B cell (primary cell): ENCODE results near the gene DYNC1I1. TPM values are rescaled to one million over a fixed set of nuclear protein-coding genes. Genes with fewer than 3 reads are reported as not detected.

Experiments
- ATAC-seq: fragments of 200-7000 bp; cut with Tn5 transposase; one replicate; pipeline ENCODE4 v1.10.0; 2021; ENCODE audit warnings: low read depth, mild to moderate bottlenecking, moderate number of reproducible peaks, moderate library complexity
- CTCF ChIA-PET: fragments of 350-600 bp; sonication (Branson Sonifier 250); formaldehyde crosslinking; loops from one replicate; lab custom pipeline; 2021; ENCODE audit warnings: antibody characterized with exemption, inconsistent platforms; lab: Charles Lee
- POLR2A ChIA-PET: fragments of 350-600 bp; sonication (Branson Sonifier 250); formaldehyde crosslinking; loops from one replicate; lab custom pipeline; 2021; ENCODE audit warnings: antibody characterized with exemption; lab: Charles Lee
- DNase-seq: peaks from one replicate; pipeline ENCODE4 v3.0.0; 2013
- H2AFZ ChIP-seq: 2 replicates; pipeline ENCODE4 v1.6.1; 2012; ENCODE audit warnings: mild to moderate bottlenecking, low read depth, low read length; ENCODE audit not compliant: insufficient read depth, poor library complexity, severe bottlenecking
- H3K27ac ChIP-seq, 2 donors: 1 replicate in 1 of 2; 2 replicates in 1 of 2; pipeline ENCODE4 v1.5.1; 2012 to 2013; ENCODE audit warnings: low read length in 2 of 2, mild to moderate bottlenecking in 2 of 2, moderate library complexity in 1 of 2
- H3K27me3 ChIP-seq, 4 experiments: fragments of 200-600 bp in 1 of 4; sonication (generic) in 1 of 4; replicated peaks in 1 of 4; 1 replicate in 2 of 4; 2 replicates in 2 of 4; pipeline versions ENCODE4 v1.6.1 to v1.7.0; 2013 to 2016; ENCODE audit warnings: low read length in 3 of 4, mild to moderate bottlenecking in 2 of 4, mixed read lengths in 1 of 4, moderate library complexity in 1 of 4; ENCODE audit not compliant: insufficient read depth in 4 of 4, control insufficient read depth in 3 of 4; ENCODE audit errors: control extremely low read depth in 1 of 4
- H3K36me3 ChIP-seq, 2 experiments: replicated peaks in 1 of 2; 1 replicate in 1 of 2; 2 replicates in 1 of 2; pipeline versions ENCODE4 v1.6.1 to v1.7.1; 2013; ENCODE audit warnings: low read length in 1 of 2; ENCODE audit not compliant: insufficient read depth in 2 of 2, control insufficient read depth in 1 of 2; ENCODE audit errors: control extremely low read depth in 1 of 2, extremely low read depth in 1 of 2
- H3K4me1 ChIP-seq, 2 donors: fragments of 200-600 bp in 1 of 2; sonication (generic) in 1 of 2; 1 replicate in 1 of 2; 2 replicates in 1 of 2; pipeline versions ENCODE4 v1.5.1 to v1.6.1; 2013 to 2017; ENCODE audit warnings: low read length in 2 of 2; ENCODE audit not compliant: control insufficient read depth in 2 of 2, insufficient read depth in 2 of 2
- H3K4me2 ChIP-seq: replicated peaks from 2 replicates; pipeline ENCODE3; 2012; ENCODE audit warnings: mild to moderate bottlenecking, low read depth, low read length; ENCODE audit not compliant: poor library complexity, severe bottlenecking
- H3K4me3 ChIP-seq, 5 experiments: fragments of 200-600 bp in 1 of 5; sonication (generic) in 1 of 5; 1 replicate in 3 of 5; 2 replicates in 2 of 5; pipeline versions ENCODE4 v1.5.1 to v1.7.0; 2011 to 2016; ENCODE audit warnings: low read length in 4 of 5, mild to moderate bottlenecking in 4 of 5, low read depth in 2 of 5, control low read depth in 1 of 5, moderate library complexity in 1 of 5; ENCODE audit not compliant: insufficient read depth in 1 of 5; ENCODE audit errors: control extremely low read depth in 1 of 5, extremely low read depth in 1 of 5
- H3K79me2 ChIP-seq: fragments of 200-600 bp; sonication (generic); one replicate; pipeline ENCODE4 v1.6.0; 2016; ENCODE audit warnings: low read length; ENCODE audit not compliant: control insufficient read depth, insufficient read depth
- H3K9ac ChIP-seq: fragments of 200-600 bp; sonication (generic); 2 replicates; pipeline ENCODE4 v1.6.1; 2017; ENCODE audit warnings: mild to moderate bottlenecking, low read length, moderate library complexity
- H3K9me3 ChIP-seq, 3 donors: one replicate each; pipeline versions ENCODE4 v1.6.1 to v1.7.1; 2013; ENCODE audit warnings: low read length in 2 of 3; ENCODE audit not compliant: control insufficient read depth in 2 of 3, insufficient read depth in 1 of 3; ENCODE audit errors: control extremely low read depth in 1 of 3
- H4K20me1 ChIP-seq: 2 replicates; pipeline ENCODE4 v1.6.0; 2012; ENCODE audit warnings: mild to moderate bottlenecking, low read length; ENCODE audit not compliant: insufficient read depth, control insufficient read depth, poor library complexity, severe bottlenecking
- H3K27ac Mint-ChIP-seq: one replicate; pipeline ENCODE4 v1.8.0; 2021; ENCODE audit warnings: mixed read lengths
- H3K27me3 Mint-ChIP-seq: one replicate; pipeline ENCODE4 v1.8.0; 2021; ENCODE audit warnings: mixed read lengths
- H3K4me1 Mint-ChIP-seq: one replicate; pipeline ENCODE4 v1.8.0; 2021; ENCODE audit warnings: mixed read lengths
- H3K4me3 Mint-ChIP-seq: one replicate; pipeline ENCODE4 v1.8.0; 2021; ENCODE audit warnings: mixed read lengths
- H3K9me3 Mint-ChIP-seq: one replicate; pipeline ENCODE4 v1.8.0; 2022; ENCODE audit warnings: mixed read lengths; ENCODE audit not compliant: insufficient read depth
- CTCF ChIP-seq: fragments of 200-600 bp; IDR thresholded peaks from one replicate; pipeline ENCODE4 v1.8.0; 2022; ENCODE audit warnings: antibody characterized with exemption, mild to moderate bottlenecking
- EZH2 ChIP-seq: IDR thresholded peaks from 2 replicates; pipeline ENCODE4 v1.6.1; 2012; ENCODE audit warnings: borderline replicate concordance, low read depth, mild to moderate bottlenecking, moderate library complexity, low read length; ENCODE audit not compliant: insufficient read depth, poor library complexity, severe bottlenecking
- WGBS: methylation state at CpG from one replicate; pipeline ENCODE4 v1.1.5; 2013; ENCODE audit warnings: missing lambda C conversion rate; ENCODE audit not compliant: insufficient coverage; 5-methylcytosine and 5-hydroxymethylcytosine counted together
- intact Hi-C: fragments of 100-400 bp; cut with micrococcal nuclease; formaldehyde crosslinking; loops from one replicate; pipeline ENCODE4 v1.10.0; 2022
- polyA plus RNA-seq: library from polyadenylated mRNA; depleted of rRNA; stranded (reverse); fragments of >200 nt; gene quantifications from 2 replicates; pipeline ENCODE4 v1.2.3, GENCODE V29; 2012
- total RNA-seq, 2 donors: library from RNA; stranded (reverse); fragments of 120-200 nt in 1 of 2; gene quantifications; 1 replicate in 1 of 2; 2 replicates in 1 of 2; pipeline versions ENCODE4 v1.2.3 to v1.2.4, GENCODE V29; 2013 to 2022

The DYNC1I1 gene
- total and polyA plus RNA-seq, 2 donors (not counting 1 experiment from before 2014, with no cell fraction given) = not detected

GRCh38 chr7:95899919-95900513 is 127.7 kb downstream of the DYNC1I1 start:
- CTCF ChIA-PET = no interaction called here
- Histone ChIP-seq H3K79me2 (no peaks in the 10 kb centered on the region), H3K9me3 (no peaks in the 10 kb centered on the region), H3K36me3 (no peaks in the 10 kb centered on the region), H2AFZ (no peak overlapping the region), H3K27me3 (no peaks in the 10 kb centered on the region), H3K4me1 (no peaks in the 10 kb centered on the region), H3K4me2 (no peak overlapping the region), H3K4me3 (no peak overlapping the region), H4K20me1 (no peaks in the 10 kb centered on the region), H3K27ac (no peak overlapping the region), H3K9ac (no peak overlapping the region)
- no peaks in the 10 kb centered on the region for H3K9me3 Mint-ChIP-seq
- H3K27me3 Mint-ChIP-seq = peaks cover 2% of the 10 kb centered on the region
- intact Hi-C loops = no loop called here
- H3K27ac Mint-ChIP-seq = no peak overlapping the region
- WGBS = 79% methylated on average over 5 of the region's 5 CpGs
- TF ChIP-seq CTCF (no peak), EZH2 (no peak)
- ATAC-seq = no peak
- DNase-seq = no peak
- no peak overlapping the region for H3K4me3 Mint-ChIP-seq
- no peaks in the 10 kb centered on the region for H3K4me1 Mint-ChIP-seq
- POLR2A ChIA-PET = no interaction called here

GRCh38 chr7:95901006-95901405 is 128.7 kb downstream of the DYNC1I1 start:
- H3K27ac ChIP-seq = no peak overlapping the region
- Mint-ChIP-seq H3K9me3 (no peaks in the 10 kb centered on the region), H3K27ac (no peak overlapping the region), H3K27me3 (peaks cover 2% of the 10 kb centered on the region), H3K4me3 (no peak overlapping the region), H3K4me1 (no peaks in the 10 kb centered on the region)
- ATAC-seq (no peak), DNase-seq (no peak)
- POLR2A ChIA-PET = no interaction called here
- H3K9me3 ChIP-seq = no peaks in the 10 kb centered on the region
- 88% methylated on average over 1 of the region's 1 CpG for WGBS
- no peak for TF ChIP-seq CTCF
- TF ChIP-seq EZH2 = no peak
- H2AFZ ChIP-seq = no peak overlapping the region
- intact Hi-C loops = no loop called here
- no peak overlapping the region for H3K9ac ChIP-seq
- H4K20me1 ChIP-seq = no peaks in the 10 kb centered on the region
- no peaks in the 10 kb centered on the region for H3K36me3 ChIP-seq
- H3K4me2 ChIP-seq = no peak overlapping the region
- CTCF ChIA-PET = interaction anchor here (1.6 kb wide), 1 partner anchor 15 kb away, joined by 10 read pairs; no protein-coding TSS in a partner anchor
- H3K27me3 ChIP-seq = no peaks in the 10 kb centered on the region
- H3K4me3 ChIP-seq = no peak overlapping the region
- no peaks in the 10 kb centered on the region for H3K79me2 ChIP-seq
- H3K4me1 ChIP-seq = no peaks in the 10 kb centered on the region
